Iris pigment epithelial cell (primary cell): ENCODE measurements around the gene AFF1.
"Not testable (repeated sequence)": the region's sequence is repeated elsewhere in the genome, so short reads cannot be mapped to it uniquely, and the experiment has no call there.

ENCODE experiments used
- DNase-seq: peaks from one replicate; pipeline ENCODE4 v3.0.0-alpha.2; 2011; ENCODE audit warnings: low read depth

The AFF1 gene

DNA sequence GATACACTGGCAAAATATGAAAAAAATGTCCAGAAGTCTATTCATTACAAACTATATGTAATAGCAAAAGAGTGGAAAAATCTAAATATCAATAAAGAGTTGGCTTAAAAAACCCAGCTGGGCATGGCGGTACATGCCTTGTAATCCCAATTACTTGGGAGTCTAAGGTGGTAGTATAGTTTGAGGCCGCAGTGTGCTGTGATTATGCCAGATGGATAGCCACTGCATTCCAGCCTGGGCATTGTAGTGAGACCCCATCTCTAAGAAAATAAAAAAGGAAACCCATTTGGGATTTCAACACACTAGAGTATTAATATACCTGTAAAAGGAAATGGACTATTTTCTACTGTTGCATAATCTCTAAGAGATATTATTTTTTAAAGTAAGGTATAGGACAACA, 45.4 kb downstream of the AFF1 start:
- no peak for DNase-seq

DNA sequence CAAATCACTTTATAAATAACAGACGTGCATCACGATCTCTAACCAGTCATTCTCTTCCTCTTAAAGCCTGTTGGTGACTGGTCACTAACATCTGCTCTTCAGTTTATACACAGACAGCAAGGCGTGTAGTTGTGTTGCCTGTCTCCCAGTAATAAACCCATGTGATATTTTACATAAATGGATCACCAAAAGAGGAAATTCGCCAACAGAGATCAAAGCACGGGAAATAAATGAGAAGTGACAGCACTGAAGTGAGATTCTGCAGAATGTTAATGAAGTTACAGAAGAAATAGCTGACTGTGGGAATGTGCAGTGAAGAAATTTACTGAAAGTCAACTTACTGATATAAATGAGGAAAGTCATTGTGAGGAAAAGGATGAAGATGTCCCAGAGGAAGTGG, 47.0 kb downstream of the AFF1 start:
- DNase-seq, result no peak

DNA sequence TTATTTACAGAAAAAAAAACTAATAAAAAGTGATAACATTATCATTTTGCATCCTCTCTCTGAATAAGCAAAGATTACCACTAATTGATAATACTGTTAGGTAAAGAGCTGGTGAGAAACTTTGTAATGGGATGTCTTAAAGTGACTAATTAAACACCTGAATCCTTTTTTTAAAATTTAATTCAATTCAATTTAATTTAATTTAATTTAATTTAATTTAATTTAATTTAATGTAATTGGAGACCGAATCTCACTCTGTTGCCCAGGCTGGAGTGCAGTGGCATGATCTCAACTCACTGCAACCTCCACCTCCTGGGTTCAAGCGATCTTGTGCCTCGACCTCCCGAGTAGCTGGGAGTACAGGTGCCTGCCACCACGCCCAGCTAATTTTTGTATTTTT, 51.0 kb downstream of the AFF1 start:
- DNase-seq, result not testable (repeated sequence)

DNA sequence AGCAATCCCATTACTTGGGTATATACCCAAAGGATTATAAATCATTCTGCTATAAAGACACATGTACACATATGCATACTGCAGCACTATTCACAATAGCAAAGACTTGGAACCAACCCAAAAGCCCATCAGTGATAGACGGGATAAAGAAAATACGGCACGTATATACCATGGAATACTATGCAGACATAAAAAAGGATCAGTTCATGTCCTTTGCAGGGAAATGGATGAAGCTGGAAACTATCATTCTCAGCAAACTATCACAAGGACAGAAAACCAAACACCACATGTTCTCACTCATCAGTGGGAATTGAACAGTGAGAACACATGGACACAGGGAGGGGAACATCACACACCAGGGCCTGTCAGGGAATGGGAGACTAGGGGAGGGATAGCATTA, 54.8 kb downstream of the AFF1 start:
- not testable (repeated sequence) for DNase-seq

DNA sequence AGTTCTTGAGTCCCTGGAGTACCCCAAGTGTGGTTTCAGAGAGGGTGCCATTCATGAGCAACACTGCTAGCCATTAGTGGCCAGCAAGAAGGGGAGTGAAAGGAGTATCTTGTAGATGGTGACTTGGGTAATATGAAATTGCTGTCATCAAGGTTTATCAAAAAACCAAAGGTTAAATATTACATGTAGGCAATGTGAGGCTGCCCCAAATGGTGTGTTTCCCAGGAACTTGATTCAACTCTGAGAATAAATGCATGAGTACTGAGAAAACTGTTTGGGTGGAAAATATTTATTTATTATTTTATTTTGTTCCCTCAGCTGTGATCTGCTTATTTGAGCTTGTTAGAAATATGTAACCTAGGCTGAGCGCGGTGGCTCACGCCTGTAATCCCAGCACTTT, 55.7 kb downstream of the AFF1 start:
- DNase-seq, result no peak

DNA sequence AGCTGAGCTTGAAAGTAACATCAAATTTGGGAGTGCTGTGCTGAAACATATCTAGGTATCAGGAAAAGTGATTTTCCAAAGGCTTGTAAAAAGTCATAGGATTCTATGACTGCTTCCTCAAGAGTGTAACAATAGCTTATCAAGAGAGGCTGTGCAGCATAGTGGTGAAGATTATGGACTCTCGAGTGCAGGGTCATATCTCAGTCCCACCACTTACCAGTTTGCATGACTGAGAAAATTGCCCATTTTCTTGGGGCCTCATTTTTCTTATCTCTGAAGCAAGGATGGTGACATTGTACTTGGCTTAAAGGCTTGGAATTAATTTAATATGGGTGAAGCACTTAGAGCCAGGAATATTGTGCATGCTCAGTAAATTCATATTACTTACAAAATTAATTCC, 57.2 kb downstream of the AFF1 start:
- DNase-seq, result no peak

DNA sequence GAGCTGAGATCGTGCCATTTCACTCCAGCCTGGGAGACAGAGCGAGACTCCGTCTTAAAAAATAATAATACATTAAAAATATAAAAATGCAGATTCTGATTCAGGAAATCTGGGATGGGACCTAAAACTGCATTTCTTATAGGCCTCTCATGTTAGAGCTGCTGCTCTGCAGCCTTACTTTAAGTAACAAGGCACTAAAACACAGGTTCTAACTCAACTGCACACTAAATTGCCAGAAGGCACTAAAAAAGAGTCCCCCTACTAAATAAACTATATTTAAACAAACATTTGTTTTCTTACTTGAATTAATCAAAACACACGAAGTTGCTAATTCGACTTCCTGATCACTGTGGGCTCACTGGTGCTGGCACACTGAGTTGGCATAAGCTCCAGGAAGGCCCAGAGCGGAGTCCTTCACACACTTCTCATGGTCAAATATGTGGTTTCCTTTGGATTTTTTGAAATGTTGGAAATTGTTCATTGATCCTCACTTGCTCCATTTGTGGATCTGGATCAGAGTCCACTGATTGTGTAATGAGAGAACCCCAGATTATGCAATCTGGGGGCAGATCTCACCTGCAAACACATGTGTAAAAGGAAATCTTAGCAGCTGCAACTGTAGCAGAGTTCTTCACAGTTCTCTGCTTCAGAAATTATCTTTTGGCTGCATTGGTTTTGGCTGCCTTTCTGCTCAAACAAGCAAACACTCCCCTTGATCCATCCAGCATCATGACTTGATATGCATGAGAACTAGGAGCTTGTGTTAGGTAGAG, 59.3 kb downstream of the AFF1 start:
- no peak for DNase-seq

DNA sequence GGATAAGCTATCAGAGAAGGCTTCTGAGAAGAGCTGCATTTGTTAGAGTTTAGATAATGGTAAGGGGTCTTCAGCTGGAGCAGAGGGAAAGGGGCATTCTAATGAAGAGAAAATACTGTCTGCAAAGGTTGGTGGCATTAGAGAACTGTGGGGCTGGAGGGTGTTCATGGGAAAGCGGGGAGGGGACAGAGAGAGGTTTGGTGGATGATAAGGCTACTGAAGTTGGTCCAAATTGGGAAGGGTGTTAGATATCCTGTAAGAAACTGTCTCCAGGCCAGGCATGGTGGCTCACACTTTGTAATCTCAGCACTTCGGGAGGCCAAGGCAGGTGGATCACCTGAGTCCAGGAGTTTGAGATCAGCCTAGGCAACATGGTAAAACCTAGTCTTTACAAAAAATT, 59.9 kb downstream of the AFF1 start:
- no peak for DNase-seq

DNA sequence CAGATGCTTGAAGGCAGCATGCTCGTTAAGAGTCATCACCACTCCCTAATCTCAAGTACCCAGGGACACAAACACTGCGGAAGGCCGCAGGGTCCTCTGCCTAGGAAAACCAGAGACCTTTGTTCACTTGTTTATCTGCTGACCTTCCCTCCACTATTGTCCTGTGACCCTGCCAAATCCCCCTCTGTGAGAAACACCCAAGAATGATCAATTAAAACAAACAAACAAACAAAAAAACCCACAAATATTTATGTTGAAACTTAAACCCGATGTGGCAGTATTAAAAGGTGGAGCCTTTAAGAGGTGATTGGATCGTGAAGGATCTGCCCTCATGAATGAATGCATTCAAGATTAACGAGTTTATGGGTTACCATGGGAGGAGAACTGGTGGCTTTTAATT, 61.7 kb downstream of the AFF1 start:
- DNase-seq, result not testable (repeated sequence)

DNA sequence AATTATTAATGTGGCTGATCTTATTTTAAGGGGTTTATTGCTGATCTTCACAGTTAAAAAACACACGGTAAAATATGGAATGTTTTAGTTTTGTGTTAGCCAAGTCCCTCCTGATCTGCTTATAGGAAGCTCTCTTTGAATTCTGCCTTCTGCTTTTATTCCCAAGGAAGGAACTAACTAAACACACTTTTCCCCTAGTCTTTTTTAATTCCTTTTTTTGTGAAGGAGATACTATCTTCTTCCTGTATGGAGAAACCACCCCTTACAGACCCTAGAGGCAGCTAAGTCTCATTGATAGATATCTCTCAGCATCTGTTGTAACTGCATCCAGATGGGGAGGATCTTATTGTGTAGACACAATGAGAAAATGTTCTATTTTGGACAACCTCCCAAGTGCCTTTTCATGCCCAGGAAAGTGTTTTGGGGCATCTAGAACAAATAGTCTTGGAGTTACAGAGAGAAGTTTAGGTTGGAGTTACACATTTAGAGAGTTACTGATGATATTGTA, 64.4 kb downstream of the AFF1 start:
- no peak for DNase-seq

DNA sequence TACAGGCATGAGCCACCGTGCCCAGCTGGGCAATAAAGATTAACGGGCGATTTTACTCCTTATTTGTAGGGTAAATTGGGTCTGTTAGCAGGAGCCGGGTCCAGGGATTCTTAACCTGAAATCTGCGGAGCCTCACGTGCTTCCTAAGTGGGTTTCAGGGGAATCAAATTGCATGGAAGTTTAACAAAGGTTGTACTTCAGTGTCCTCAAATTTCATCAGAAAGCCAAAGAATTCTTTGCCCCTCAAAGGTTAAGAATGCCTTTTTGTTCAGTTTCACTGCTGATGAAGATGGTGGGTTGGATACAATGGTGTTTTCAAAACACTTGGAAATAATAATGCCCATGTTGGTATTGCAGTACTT, 67.9 kb downstream of the AFF1 start:
- no peak for DNase-seq

DNA sequence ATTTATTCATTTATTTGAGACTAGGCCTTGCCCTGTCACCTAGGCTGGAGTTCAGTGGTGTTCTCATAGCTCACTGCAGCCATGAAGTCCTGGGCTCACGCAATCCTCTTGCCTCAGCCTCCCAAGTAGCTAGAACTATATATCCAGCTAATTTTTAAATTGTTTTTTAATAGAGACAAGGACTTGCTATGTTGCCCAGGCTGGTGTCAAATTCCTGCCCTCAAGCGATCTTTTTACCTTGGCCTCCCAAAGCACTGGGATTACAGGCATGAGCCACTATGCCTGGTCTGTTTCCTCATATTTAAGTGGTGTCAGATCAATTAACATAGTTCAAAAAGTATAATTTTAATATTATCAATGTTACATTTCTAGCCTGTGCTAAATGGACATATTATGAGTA, 68.5 kb downstream of the AFF1 start:
- DNase-seq, result no peak

DNA sequence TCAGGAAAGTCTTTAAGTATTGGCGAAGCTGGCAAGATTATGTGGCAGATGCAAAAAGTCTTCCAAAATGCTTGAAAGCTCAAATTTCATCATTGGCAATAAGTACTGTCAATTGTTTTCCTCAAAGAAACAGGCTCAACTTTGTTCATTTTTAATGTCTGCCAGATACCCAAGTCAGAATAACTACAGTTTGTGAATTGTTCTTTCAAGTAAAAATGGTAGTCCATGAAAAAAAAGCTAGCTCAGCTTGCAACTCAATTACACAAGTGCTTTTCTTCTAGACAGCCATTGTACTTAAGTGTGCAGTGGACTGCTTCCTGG, 70.5 kb downstream of the AFF1 start:
- DNase-seq, result no peak

DNA sequence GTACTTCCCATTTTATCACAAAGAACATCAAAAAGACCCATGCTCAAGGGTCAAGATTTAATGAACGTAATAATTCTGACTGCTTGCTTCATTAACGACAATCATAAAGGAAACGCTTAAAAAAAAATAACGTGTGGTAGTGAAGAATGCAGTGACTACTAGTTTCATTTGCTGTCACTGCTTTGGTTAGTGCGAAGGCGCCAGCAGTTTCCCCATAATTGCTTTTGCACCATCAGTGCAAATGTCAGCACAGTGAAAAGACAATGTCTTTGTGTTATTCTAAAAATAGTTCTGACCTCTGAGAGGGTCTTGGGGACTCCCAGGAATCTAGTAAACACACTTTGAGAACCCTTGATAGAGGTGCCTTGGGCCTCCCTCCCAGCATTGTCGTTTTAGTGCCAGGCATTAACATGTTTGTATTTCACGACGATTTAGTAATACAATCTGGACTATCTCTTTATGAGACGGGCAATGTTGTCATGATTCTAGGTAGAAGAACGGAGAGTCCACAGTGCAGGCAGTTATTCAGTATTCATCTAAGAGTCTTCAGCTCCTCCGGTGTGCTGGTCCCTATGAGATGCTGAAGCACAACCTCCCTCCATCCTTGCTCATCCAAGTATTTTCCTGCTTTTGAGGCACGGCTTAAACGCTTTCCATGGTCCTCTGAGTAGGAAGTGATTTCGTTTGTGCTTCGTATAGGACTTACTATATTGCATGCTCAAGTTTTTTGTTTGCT, 71.0 kb downstream of the AFF1 start:
- no peak for DNase-seq

DNA sequence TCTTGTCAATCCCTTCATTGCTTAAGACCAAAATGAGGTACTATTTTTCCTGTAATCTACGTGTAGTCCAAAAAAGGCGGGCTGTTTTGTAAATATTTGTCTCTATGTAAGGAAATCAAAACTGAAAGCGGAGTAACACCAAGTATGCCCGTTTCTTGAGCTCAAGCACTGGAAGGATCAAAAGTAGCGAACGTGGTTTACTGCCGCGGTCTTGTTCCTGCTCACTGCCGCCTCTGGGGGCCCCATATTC, 71.5 kb downstream of the AFF1 start:
- peak; percentile 92 for DNase-seq

DNA sequence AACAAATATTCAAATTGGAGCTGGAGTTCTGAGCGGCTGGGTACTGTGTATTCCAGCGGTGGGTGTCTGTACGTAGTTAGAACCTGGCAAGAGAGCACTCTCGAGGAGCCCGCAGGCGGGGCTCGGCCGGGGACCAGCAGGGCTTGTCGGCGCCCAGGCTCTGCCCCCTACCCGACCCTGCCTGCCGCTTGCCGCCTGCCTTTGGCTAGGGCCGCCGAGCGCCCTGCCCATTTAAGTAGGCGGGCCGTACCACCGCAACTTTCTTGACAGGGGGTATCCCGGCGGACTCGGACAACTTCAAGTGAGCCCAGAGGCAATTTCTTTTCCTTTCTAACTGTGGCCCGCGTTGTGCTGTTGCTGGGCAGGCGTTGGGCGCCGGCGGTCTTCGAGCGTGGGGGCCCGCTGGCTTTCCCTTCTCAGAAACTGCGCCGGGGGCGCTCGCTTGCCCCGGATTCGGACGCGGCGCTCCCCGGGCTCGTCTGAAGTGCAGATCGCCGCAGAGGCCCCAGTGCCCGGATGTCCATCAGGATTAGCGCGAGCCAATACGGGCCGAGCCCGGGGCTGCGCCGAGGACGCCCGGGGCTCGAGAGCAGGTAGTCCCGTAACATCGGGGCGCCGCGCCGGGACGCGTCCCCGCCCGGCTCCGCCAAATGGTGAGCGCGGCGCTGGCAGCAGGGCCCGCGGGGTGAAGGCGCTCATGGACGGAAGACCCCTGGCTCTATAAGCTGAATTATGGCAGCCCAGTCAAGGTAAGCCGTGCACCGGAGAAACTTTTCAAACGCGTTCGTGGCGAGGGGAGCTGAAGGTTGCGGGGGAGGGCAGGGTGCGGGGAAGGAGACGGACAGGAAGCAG, 72.1 kb downstream of the AFF1 start:
- peak; percentile 94 for DNase-seq

DNA sequence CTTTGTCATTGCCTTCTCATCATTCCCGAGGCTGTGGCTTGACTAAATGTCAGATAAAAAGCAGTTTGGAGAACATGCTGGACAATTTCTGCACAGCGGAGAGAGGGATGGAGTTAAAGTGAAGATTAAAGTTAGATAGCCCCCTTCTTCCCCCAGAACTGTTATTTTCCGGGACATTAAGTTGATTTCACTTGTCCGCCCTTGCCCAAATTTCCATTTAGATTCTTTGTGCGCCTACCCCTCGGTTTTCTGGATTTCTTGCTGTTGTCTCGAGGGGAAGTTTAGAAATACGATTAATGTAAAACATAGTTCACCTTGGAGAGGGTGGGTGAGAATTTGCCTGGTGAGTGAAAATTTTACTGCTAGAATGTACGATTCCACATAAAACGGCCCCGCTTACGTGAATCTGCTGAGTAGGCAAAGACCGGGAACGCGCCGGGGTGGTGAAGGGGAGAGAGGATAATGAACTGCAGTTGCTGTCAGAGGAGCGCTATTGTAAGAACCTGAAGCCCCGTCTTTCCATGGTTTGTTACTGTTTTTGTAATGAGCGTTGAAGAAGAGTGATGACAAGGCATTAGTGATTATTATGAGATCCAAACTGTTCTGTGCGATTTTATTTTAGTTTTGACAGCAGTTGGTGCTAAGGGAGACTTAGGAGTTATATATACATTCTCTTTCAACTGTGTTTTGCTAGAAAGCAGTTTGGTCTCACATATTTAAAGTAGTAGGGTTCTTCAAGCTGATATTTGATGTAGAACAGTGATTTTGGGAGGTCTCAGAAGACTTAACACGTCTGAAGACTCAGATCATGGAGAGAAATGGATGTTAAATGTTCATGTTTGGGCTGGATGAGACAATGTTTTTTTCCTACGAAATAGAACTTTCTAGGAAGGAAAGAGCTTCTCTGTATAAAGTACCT, 73.0 kb downstream of the AFF1 start:
- peak; percentile 66 for DNase-seq

DNA sequence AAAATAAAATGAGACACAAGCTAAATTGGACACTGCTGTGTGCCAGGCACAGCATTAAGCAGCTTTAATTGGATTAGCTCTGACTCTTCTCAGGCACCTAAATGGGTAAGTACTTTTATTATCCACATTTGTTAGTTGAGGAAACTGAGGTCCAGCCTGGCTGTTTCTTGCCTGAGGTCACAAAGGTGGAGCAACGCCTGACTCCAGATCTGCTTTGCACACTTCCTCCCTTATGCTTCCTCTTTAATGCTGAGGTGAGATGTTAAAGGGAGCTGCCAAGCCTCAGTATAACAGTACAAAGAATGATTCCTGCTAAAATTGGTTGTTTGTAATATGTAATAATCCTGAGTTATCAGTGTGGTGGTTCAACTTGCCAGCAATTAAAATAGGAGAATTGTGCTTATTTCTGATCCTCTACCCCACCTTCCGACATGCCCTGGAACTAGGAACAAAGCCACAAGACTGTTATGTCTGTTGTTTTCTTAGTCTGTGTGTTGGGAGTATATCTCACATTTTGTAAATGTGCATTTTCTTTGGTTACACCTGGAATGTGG, 74.4 kb downstream of the AFF1 start:
- DNase-seq, result no peak

DNA sequence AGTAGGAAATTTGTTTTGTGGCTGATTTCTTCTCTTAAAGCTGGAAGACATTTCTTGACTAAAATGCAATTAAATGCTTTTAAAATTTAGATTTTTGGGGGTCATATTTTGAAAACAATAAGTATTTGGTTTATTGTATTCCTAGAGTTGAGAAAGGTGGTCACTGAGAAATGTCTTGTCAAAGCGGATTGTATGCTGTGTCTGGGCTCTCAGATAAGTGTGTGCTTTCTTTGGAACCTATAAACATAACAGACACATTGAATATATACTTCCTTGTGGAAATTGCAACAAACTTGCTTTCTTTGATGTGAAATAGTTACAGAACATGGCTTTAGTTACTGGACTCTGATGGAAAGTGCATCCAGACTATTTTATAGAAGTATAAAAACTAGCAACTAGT, 75.4 kb downstream of the AFF1 start:
- no peak for DNase-seq

DNA sequence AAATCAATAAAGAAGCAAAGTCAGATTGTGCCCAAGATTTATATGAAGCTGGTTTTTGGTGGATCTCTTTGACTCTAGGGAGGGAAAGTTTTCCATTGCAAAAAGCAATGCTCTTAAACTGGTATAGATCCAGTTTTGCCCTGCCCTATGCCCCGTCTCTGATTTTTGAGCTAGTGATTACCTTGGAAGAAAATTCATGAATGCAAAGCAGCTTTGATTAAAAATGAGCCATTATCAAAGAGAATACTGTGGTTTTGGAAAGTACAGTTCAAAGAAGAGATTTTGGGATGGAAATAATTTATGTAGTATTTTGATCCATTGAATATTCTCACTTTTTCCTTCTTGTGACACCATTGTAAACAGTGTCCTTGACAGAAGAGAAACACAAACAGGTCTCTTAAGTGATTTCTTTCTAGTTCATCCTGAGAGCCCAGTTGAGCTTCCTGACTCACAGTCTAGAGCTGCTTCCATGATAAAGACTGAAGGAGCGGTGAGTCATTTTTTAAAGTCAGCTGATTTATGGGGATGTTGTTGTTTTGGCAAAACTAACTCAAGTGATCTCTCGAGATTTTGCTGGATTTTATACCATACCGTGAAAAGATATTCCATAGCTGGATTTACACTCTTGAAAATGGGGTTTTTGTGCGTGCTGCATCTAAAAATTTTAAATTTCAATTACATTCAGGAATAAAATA, 76.7 kb downstream of the AFF1 start:
- DNase-seq, result peak; percentile 97

DNA sequence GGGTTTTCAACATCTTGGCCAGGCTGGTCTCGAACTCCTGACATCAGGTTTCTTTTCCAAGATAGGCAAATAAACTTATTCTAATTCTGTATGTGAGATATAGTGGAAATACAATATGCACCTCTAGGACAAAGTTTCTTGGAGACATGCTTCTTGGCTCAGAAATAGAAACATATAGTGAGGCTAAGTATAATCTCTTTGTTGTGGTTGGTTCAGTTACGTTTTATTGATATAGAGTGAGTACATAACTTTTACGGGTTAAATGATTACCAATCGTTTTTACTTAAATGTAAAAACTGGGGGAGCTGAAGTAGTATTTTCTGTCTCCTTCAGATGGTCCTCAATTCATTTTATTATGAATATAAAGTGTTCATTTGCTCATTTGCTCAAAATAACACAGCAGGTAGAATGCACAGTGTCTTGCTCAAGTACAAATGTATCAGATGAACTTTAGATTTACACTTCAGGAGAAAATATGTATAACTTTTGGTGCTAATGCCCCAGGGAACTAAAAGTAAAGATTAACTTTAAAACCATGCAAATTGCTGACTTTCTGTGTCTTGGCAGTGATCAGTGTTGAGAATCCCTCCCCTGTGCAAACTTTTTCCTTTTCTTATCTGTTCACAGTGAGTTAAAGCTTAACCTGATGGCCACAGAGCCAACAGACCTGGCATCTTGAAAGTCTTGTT, 77.6 kb downstream of the AFF1 start:
- DNase-seq, result no peak
